HepG2 (cell line): ENCODE results near the gene MGAT4D. TPM values are rescaled to one million over a fixed set of nuclear protein-coding genes. Genes with fewer than 3 reads are reported as not detected.
A peak's percentile ranks its signal among the peaks of the same experiment; 100 is the strongest.

Experiments
- AHR ChIP-seq: IDR thresholded peaks from 2 replicates; pipeline ENCODE4 v1.6.1; 2018; ENCODE audit warnings: missing genetic modification reagents, missing compliant biosample characterization
- DNMT1 ChIP-seq: sonication (generic); formaldehyde crosslinking; IDR thresholded peaks from 2 replicates; pipeline ENCODE4 v1.5.1; 2020; ENCODE audit warnings: mild to moderate bottlenecking, missing genetic modification reagents
- DPF2 ChIP-seq: sonication (generic); formaldehyde crosslinking; IDR thresholded peaks from 2 replicates; pipeline ENCODE4 v1.4.0; 2020; ENCODE audit warnings: mild to moderate bottlenecking, low read depth, missing genetic modification reagents, borderline replicate concordance
- EED ChIP-seq: sonication (generic); formaldehyde crosslinking; IDR thresholded peaks from 2 replicates; pipeline ENCODE4 v1.5.0; 2020; ENCODE audit warnings: mild to moderate bottlenecking, missing genetic modification reagents
- FOXA3 ChIP-seq: IDR thresholded peaks from 2 replicates; pipeline ENCODE4 v1.6.1; 2016; ENCODE audit warnings: missing genetic modification reagents, missing compliant biosample characterization
- FOXP1 ChIP-seq, 2 experiments: fragments of 450-650 bp in 1 of 2; IDR thresholded peaks; 2 replicates each; pipeline ENCODE4 v1.6.1; 2017 to 2018; ENCODE audit warnings: antibody characterized with exemption in 1 of 2
- MAFF ChIP-seq: IDR thresholded peaks from 2 replicates; pipeline ENCODE4 v1.6.1; 2011; ENCODE audit warnings: low read depth, low read length, improper control_type of control experiment
- MEIS1 ChIP-seq: sonication (generic); formaldehyde crosslinking; IDR thresholded peaks from 2 replicates; pipeline ENCODE4 v1.9.0; 2021; ENCODE audit warnings: mild to moderate bottlenecking, missing genetic modification reagents, moderate library complexity, borderline replicate concordance
- MIER2 ChIP-seq: IDR thresholded peaks from 2 replicates; pipeline ENCODE4 v1.6.1; 2016; ENCODE audit warnings: missing biosample characterization, missing genetic modification reagents
- U2AF1 ChIP-seq: fragments of 200-400 bp; formaldehyde crosslinking; optimal IDR thresholded peaks from 2 replicates; pipeline ENCODE3; 2017; ENCODE audit warnings: mild to moderate bottlenecking, low read depth, low read length
- ZFP37 ChIP-seq: sonication (generic); formaldehyde crosslinking; IDR thresholded peaks from 2 replicates; pipeline ENCODE4 v1.4.0; 2020; ENCODE audit warnings: missing genetic modification reagents, borderline replicate concordance
- ZNF33A ChIP-seq: sonication (generic); formaldehyde crosslinking; IDR thresholded peaks from 2 replicates; pipeline ENCODE4 v1.5.1; 2020; ENCODE audit warnings: missing genetic modification reagents, mild to moderate bottlenecking, moderate library complexity, borderline replicate concordance
- ZNF7 ChIP-seq: IDR thresholded peaks from 2 replicates; pipeline ENCODE4 v1.6.1; 2016; ENCODE audit warnings: missing biosample characterization, missing genetic modification reagents
- ZZZ3 ChIP-seq: sonication (generic); formaldehyde crosslinking; IDR thresholded peaks from 2 replicates; pipeline ENCODE4 v1.4.0; 2020; ENCODE audit warnings: missing genetic modification reagents, mild to moderate bottlenecking, borderline replicate concordance
- polyA plus RNA-seq, 8 experiments: library from polyadenylated mRNA; depleted of rRNA in 3 of 8; stranded (reverse) in 7 of 8; unstranded in 1 of 8; fragments of >200 nt; fragmentation: Illumina TruSeq in 4 of 8; extraction: Trizol in 4 of 8; gene quantifications; 2 replicates each; pipeline versions ENCODE4 v1.2.1 to v1.2.3, GENCODE V29; 2011 to 2016; ENCODE audit warnings: low read depth in 4 of 8, missing spikeins in 1 of 8, mixed read lengths in 1 of 8; ENCODE audit not compliant: insufficient read depth in 1 of 8
- total RNA-seq, 5 experiments: library from RNA; depleted of rRNA; stranded (reverse); fragments of >200 nt; fragmentation: Illumina TruSeq; extraction: Trizol; gene quantifications; 2 replicates each; pipeline ENCODE4 v1.2.3, GENCODE V29; 2016; ENCODE audit warnings: low read depth in 1 of 5
- TF ChIP-seq, protein P1 (sequence below): sonication (generic); formaldehyde crosslinking; IDR thresholded peaks from 2 replicates; pipeline ENCODE4 v1.5.0; 2020; ENCODE audit warnings: missing genetic modification reagents
- TF ChIP-seq, protein P2 (sequence below), 2 experiments: sonication (generic) in 1 of 2; formaldehyde crosslinking in 1 of 2; IDR thresholded peaks; 2 replicates each; pipeline versions ENCODE4 v1.4.0 to v1.6.1; 2016 to 2020; ENCODE audit warnings: borderline replicate concordance in 1 of 2, low read depth in 1 of 2, mild to moderate bottlenecking in 1 of 2, missing genetic modification reagents in 1 of 2
- TF ChIP-seq, protein P3 (sequence below): sonication (generic); formaldehyde crosslinking; IDR thresholded peaks from 2 replicates; pipeline ENCODE4 v1.4.0; 2020; ENCODE audit warnings: missing genetic modification reagents, borderline replicate concordance
- TF ChIP-seq, protein P4 (sequence below): sonication (generic); formaldehyde crosslinking; IDR thresholded peaks from 2 replicates; pipeline ENCODE4; 2020; ENCODE audit warnings: missing genetic modification reagents, mild to moderate bottlenecking, borderline replicate concordance

Gene MGAT4D
- total and polyA plus RNA-seq, 2 of the 13 experiments (the other 11 are each of a cell fraction or from before 2014, with no cell fraction given) = not detected

DNA sequence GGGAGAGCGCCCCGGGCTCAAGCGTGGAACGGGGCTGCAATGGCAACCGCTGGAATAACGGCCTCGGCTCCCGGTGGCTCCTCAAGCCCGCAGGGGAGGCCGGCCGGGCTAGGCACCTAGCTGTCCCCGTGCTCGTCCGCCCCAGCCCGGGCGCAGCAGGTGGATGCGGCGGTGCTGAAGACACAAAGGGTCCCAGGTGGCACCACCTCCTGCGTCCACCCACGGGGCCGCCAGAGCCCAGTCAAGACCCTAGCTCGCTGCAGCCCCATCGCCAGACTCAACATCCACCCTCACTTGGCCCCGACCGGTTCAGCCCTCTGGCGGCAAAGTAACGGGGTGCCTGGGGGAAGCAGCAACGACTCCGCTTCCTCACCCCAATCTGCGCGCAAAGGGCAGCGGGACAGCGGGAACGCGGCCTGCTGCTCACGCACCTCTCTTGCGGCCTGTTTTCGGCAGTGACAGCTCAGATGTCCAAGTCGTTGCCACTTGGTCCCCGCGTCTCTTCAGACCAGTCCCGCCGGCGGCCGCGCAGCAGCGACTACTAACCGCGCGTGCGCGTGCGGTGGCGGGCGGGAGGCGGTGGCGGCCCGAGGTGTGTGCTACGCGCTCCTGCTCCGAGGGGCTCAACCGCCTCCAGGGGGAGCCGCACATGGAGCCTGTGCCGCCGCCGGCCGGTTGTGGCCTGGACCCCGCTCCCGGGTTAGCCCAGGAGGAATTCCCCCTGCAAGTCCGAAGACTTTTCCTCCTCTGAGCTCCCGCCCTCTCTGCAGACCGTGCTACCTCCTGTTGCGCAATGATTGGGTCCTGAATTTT lies 70.8 kb downstream of the MGAT4D start, which contains the start of gene CLGN (continued):
- TF ChIP-seq, protein P1, sequence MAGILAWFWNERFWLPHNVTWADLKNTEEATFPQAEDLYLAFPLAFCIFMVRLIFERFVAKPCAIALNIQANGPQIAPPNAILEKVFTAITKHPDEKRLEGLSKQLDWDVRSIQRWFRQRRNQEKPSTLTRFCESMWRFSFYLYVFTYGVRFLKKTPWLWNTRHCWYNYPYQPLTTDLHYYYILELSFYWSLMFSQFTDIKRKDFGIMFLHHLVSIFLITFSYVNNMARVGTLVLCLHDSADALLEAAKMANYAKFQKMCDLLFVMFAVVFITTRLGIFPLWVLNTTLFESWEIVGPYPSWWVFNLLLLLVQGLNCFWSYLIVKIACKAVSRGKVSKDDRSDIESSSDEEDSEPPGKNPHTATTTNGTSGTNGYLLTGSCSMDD = no peak
- TF ChIP-seq FOXA3 (CRISPR knock-in tag) (no peak), AHR (CRISPR knock-in tag) (no peak), MEIS1 (peak; percentile 41; the same call in 1 of the 2 replicates), ZZZ3 (CRISPR knock-in tag) (peak; percentile 58; the same call in 1 of the 2 replicates), DNMT1 (CRISPR knock-in tag) (peak; percentile 95), FOXP1 (IDR thresholded peaks at IDR 0.05) (no peak), FOXP1 (CRISPR knock-in tag; IDR thresholded peaks at IDR 0.05) (no peak), ZNF33A (CRISPR knock-in tag) (0 out of 2 replicates have a peak, but pooled peaks have one; percentile 63), DPF2 (CRISPR knock-in tag) (no peak), EED (CRISPR knock-in tag) (peak; percentile 69; the same call in 1 of the 2 replicates), ZFP37 (CRISPR knock-in tag) (no peak), MAFF (no peak), MIER2 (CRISPR knock-in tag) (no peak), U2AF1 (no peak), ZNF7 (CRISPR knock-in tag) (no peak)
- TF ChIP-seq, protein P2, sequence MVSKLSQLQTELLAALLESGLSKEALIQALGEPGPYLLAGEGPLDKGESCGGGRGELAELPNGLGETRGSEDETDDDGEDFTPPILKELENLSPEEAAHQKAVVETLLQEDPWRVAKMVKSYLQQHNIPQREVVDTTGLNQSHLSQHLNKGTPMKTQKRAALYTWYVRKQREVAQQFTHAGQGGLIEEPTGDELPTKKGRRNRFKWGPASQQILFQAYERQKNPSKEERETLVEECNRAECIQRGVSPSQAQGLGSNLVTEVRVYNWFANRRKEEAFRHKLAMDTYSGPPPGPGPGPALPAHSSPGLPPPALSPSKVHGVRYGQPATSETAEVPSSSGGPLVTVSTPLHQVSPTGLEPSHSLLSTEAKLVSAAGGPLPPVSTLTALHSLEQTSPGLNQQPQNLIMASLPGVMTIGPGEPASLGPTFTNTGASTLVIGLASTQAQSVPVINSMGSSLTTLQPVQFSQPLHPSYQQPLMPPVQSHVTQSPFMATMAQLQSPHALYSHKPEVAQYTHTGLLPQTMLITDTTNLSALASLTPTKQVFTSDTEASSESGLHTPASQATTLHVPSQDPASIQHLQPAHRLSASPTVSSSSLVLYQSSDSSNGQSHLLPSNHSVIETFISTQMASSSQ (IDR thresholded peaks at IDR 0.05; ENCODE audit: low read depth) = no peak
- TF ChIP-seq, protein P2 (CRISPR knock-in tag; IDR thresholded peaks at IDR 0.05; ENCODE audit: borderline replicate concordance) = peak; percentile 55; the same call in 1 of the 2 replicates
- TF ChIP-seq, protein P3, sequence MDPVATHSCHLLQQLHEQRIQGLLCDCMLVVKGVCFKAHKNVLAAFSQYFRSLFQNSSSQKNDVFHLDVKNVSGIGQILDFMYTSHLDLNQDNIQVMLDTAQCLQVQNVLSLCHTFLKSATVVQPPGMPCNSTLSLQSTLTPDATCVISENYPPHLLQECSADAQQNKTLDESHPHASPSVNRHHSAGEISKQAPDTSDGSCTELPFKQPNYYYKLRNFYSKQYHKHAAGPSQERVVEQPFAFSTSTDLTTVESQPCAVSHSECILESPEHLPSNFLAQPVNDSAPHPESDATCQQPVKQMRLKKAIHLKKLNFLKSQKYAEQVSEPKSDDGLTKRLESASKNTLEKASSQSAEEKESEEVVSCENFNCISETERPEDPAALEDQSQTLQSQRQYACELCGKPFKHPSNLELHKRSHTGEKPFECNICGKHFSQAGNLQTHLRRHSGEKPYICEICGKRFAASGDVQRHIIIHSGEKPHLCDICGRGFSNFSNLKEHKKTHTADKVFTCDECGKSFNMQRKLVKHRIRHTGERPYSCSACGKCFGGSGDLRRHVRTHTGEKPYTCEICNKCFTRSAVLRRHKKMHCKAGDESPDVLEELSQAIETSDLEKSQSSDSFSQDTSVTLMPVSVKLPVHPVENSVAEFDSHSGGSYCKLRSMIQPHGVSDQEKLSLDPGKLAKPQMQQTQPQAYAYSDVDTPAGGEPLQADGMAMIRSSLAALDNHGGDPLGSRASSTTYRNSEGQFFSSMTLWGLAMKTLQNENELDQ (CRISPR knock-in tag) = no peak
- TF ChIP-seq, protein P4, sequence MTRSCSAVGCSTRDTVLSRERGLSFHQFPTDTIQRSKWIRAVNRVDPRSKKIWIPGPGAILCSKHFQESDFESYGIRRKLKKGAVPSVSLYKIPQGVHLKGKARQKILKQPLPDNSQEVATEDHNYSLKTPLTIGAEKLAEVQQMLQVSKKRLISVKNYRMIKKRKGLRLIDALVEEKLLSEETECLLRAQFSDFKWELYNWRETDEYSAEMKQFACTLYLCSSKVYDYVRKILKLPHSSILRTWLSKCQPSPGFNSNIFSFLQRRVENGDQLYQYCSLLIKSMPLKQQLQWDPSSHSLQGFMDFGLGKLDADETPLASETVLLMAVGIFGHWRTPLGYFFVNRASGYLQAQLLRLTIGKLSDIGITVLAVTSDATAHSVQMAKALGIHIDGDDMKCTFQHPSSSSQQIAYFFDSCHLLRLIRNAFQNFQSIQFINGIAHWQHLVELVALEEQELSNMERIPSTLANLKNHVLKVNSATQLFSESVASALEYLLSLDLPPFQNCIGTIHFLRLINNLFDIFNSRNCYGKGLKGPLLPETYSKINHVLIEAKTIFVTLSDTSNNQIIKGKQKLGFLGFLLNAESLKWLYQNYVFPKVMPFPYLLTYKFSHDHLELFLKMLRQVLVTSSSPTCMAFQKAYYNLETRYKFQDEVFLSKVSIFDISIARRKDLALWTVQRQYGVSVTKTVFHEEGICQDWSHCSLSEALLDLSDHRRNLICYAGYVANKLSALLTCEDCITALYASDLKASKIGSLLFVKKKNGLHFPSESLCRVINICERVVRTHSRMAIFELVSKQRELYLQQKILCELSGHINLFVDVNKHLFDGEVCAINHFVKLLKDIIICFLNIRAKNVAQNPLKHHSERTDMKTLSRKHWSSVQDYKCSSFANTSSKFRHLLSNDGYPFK (CRISPR knock-in tag) = peak; percentile 66; the same call in 1 of the 2 replicates
